ENCODE data around the gene AOAH. TPM values are rescaled to one million over a fixed set of nuclear protein-coding genes. Genes with fewer than 3 reads are reported as not detected.

The AOAH gene
- total and polyA plus RNA-seq, 9 of the 15 experiments (the other 6 are each of a cell fraction or from before 2014, with no cell fraction given) = not detected

- Histone ChIP-seq H3K4me3 (no peak overlapping the region), H3K9me1 (ENCODE audit: control insufficient read depth, insufficient read depth, low read length) (no peaks in the 10 kb centered on the region), H3K9ac (ENCODE audit: insufficient read depth in 1 of 2, low read depth in 2 of 2, low read length in 2 of 2) (no peak overlapping the region), H3K36me3 (ENCODE audit: control insufficient read depth, insufficient read depth, low read length) (no peaks in the 10 kb centered on the region), H3K27ac (ENCODE audit: extremely low read depth, low read depth, low read length) (no peak overlapping the region), H3K4me2 (ENCODE audit: insufficient read depth, low read length) (no peak overlapping the region), H2AFZ (ENCODE audit: low read depth, low read length) (no peak overlapping the region), H3K27me3 (ENCODE audit: control insufficient read depth in 2 of 2, insufficient read depth in 2 of 2, low read length in 2 of 2) (peaks cover 0 to 12% of the 10 kb centered on the region in 2 experiments; a peak in 3 of 5 replicates), H3K9me3 (replicated peaks; ENCODE audit: control insufficient read depth, insufficient read depth, low read depth, low read length) (no peaks in the 10 kb centered on the region), H3K4me1 (replicated peaks in 1 of 2; ENCODE audit: control insufficient read depth in 2 of 2, insufficient read depth in 2 of 2, low read length in 2 of 2) (no peaks in the 10 kb centered on the region), H4K20me1 (replicated peaks; ENCODE audit: control insufficient read depth, insufficient read depth, low read length) (no peaks in the 10 kb centered on the region), H3K79me2 (ENCODE audit: control insufficient read depth, insufficient read depth, low read length) (no peaks in the 10 kb centered on the region)
- DNase-seq (ENCODE audit: extremely low read depth in 1 of 4, low spot score in 3 of 4) (no peak), ATAC-seq (no peak), FAIRE-seq (no peak)
- no TSS peak for BruUV-seq (replicated peaks)
- POLR2A ChIA-PET = no interaction called here
- in situ Hi-C loops (cut with MboI) = no loop called here
- CTCF ChIA-PET (ENCODE audit: low intra/inter-chr PET ratio) = no interaction called here
- intact Hi-C loops (cut with micrococcal nuclease) = no loop called here
- WGBS (ENCODE audit: insufficient coverage, low coverage, missing lambda C conversion rate) = 2% methylated on average over 6 of the region's 6 CpGs
- TF ChIP-seq ZNF398 (CRISPR knock-in tag; IDR thresholded peaks at IDR 0.05) (no peak), ELF2 (CRISPR knock-in tag; IDR thresholded peaks at IDR 0.05) (no peak), STAT5A (IDR thresholded peaks at IDR 0.05; ENCODE audit: borderline replicate concordance, low read length) (no peak), ATF7 (IDR thresholded peaks at IDR 0.05) (no peak), ZNF324 (CRISPR knock-in tag; IDR thresholded peaks at IDR 0.05) (no peak), JUNB (CRISPR knock-in tag; conservative IDR thresholded peaks at IDR 0.05) (no peak), RBBP5 (IDR thresholded peaks at IDR 0.05; ENCODE audit: borderline replicate concordance, insufficient read depth, low read length, poor library complexity, severe bottlenecking) (no peak), ZNF589 (CRISPR knock-in tag; IDR thresholded peaks at IDR 0.05; ENCODE audit: low read depth) (no peak), ZNF77 (CRISPR knock-in tag; IDR thresholded peaks at IDR 0.05) (no peak), AFF4 (CRISPR knock-in tag; IDR thresholded peaks at IDR 0.05) (no peak), CBX8 (IDR thresholded peaks at IDR 0.05; ENCODE audit: borderline replicate concordance, extremely low read depth, low read depth, low read length, poor library complexity, severe bottlenecking) (no peak), NR2C2 (CRISPR knock-in tag; IDR thresholded peaks at IDR 0.05) (no peak), NR2C2 (tag; IDR thresholded peaks at IDR 0.05) (no peak), PRMT5 (CRISPR knock-in tag; IDR thresholded peaks at IDR 0.05) (no peak), PHF8 (IDR thresholded peaks at IDR 0.05; ENCODE audit: borderline replicate concordance, low read length) (no peak), JUN (IDR thresholded peaks at IDR 0.05; ENCODE audit: borderline replicate concordance, low read depth, low read length) (no peak), JUN (CRISPR knock-in tag; IDR thresholded peaks at IDR 0.05; ENCODE audit: borderline replicate concordance) (no peak), SNIP1 (IDR thresholded peaks at IDR 0.05; ENCODE audit: low read depth) (no peak), SLC30A9 (CRISPR knock-in tag; IDR thresholded peaks at IDR 0.05) (no peak)
Measured at GRCh38 chr7:36736899-36737211, 12.6 kb upstream of the AOAH start.
